Breast epithelium (tissue), 3 donors: ENCODE data around the gene STMND1.

Experiments used
- CTCF ChIP-seq, 3 donors: fragments of 450-650 bp; IDR thresholded peaks; one replicate each; pipeline ENCODE4 v1.5.1; 2016 to 2017; ENCODE audit warnings: antibody characterized with exemption in 3 of 3, mild to moderate bottlenecking in 3 of 3, moderate library complexity in 3 of 3
- POLR2AphosphoS5 ChIP-seq, 3 donors: sonication (generic); formaldehyde crosslinking; IDR thresholded peaks; one replicate each; pipeline ENCODE4 v1.6.1; 2017; ENCODE audit warnings: antibody characterized with exemption in 3 of 3

- TF ChIP-seq CTCF (IDR thresholded peaks at IDR 0.05) (no peak), POLR2AphosphoS5 (IDR thresholded peaks at IDR 0.05) (no peak)
Observed at GRCh38 chr6:17096096-17096495, 5.8 kb upstream of the STMND1 start.
